Glutamatergic neuron (in vitro differentiated cells): Measurements from ENCODE around the gene CUL5. TPM values are rescaled to one million over a fixed set of nuclear protein-coding genes. Genes with fewer than 3 reads are reported as not detected.

Experiments
- DNase-seq: peaks from one replicate; pipeline ENCODE4 v3.0.0; 2022
- H3K27ac Mint-ChIP-seq: one replicate; pipeline ENCODE4 v1.8.0; 2020; ENCODE audit warnings: mild to moderate bottlenecking, mixed read lengths, inconsistent platforms; ENCODE audit not compliant: unreplicated experiment
- H3K27me3 Mint-ChIP-seq: one replicate; pipeline ENCODE4 v1.8.0; 2020; ENCODE audit warnings: mild to moderate bottlenecking, moderate library complexity, mixed read lengths, inconsistent platforms; ENCODE audit not compliant: unreplicated experiment
- H3K36me3 Mint-ChIP-seq: one replicate; pipeline ENCODE4 v1.8.0; 2020; ENCODE audit warnings: mild to moderate bottlenecking, mixed read lengths, inconsistent platforms; ENCODE audit not compliant: unreplicated experiment
- H3K4me1 Mint-ChIP-seq: one replicate; pipeline ENCODE4 v1.8.0; 2020; ENCODE audit warnings: mild to moderate bottlenecking, low read depth, mixed read lengths, inconsistent platforms; ENCODE audit not compliant: unreplicated experiment
- H3K4me3 Mint-ChIP-seq: one replicate; pipeline ENCODE4 v1.8.0; 2020; ENCODE audit warnings: mild to moderate bottlenecking, mixed read lengths, inconsistent platforms; ENCODE audit not compliant: unreplicated experiment
- H3K9me3 Mint-ChIP-seq: one replicate; pipeline ENCODE4 v1.8.0; 2020; ENCODE audit warnings: mild to moderate bottlenecking, moderate library complexity, mixed read lengths, inconsistent platforms; ENCODE audit not compliant: unreplicated experiment
- total RNA-seq: library from RNA; stranded (reverse); fragmentation: NEBNext Ultra II Directional; extraction: Animal tissue kit (Norgen Biotek cat#: 25700); gene quantifications from one replicate; pipeline ENCODE4 v1.2.1, GENCODE V29; 2021; ENCODE audit not compliant: unreplicated experiment
- TF ChIP-seq, protein P1 (sequence below): fragments of 200-600 bp; sonication (generic); IDR thresholded peaks from one replicate; pipeline ENCODE4 v1.5.0; 2021; ENCODE audit not compliant: partially characterized antibody, unreplicated experiment

CUL5 gene
- total RNA-seq, 1 donor from 2014 or later: 40.5 TPM

DNA sequence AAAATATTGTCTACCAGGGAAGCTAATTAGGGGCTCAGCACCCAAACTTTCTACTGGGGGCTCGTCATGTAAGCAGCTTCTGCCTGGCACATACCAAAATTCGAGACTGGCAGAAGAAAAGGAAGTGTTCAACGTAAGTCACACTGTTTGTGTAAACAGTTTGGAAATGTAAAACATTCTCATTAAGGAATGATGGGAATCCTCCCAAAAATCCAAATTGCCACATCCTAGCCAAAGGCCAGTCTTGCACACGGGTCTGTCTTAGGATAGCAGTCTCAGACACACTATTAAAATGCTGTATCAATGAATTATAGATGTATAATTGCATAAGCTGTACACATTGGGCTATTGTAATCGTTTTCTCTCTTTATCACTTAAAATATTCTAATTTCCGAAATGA is 28.9 kb downstream of the CUL5 start:
- H3K4me3 Mint-ChIP-seq: no peak overlapping the region
- no peaks in the 10 kb centered on the region for H3K36me3 Mint-ChIP-seq
- H3K9me3 Mint-ChIP-seq: no peaks in the 10 kb centered on the region
- peaks cover 4% of the 10 kb centered on the region for H3K4me1 Mint-ChIP-seq
- TF ChIP-seq, protein P1, sequence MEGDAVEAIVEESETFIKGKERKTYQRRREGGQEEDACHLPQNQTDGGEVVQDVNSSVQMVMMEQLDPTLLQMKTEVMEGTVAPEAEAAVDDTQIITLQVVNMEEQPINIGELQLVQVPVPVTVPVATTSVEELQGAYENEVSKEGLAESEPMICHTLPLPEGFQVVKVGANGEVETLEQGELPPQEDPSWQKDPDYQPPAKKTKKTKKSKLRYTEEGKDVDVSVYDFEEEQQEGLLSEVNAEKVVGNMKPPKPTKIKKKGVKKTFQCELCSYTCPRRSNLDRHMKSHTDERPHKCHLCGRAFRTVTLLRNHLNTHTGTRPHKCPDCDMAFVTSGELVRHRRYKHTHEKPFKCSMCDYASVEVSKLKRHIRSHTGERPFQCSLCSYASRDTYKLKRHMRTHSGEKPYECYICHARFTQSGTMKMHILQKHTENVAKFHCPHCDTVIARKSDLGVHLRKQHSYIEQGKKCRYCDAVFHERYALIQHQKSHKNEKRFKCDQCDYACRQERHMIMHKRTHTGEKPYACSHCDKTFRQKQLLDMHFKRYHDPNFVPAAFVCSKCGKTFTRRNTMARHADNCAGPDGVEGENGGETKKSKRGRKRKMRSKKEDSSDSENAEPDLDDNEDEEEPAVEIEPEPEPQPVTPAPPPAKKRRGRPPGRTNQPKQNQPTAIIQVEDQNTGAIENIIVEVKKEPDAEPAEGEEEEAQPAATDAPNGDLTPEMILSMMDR: no peak
- H3K27me3 Mint-ChIP-seq: no peaks in the 10 kb centered on the region
- no peak overlapping the region for H3K27ac Mint-ChIP-seq
- DNase-seq: no peak

DNA sequence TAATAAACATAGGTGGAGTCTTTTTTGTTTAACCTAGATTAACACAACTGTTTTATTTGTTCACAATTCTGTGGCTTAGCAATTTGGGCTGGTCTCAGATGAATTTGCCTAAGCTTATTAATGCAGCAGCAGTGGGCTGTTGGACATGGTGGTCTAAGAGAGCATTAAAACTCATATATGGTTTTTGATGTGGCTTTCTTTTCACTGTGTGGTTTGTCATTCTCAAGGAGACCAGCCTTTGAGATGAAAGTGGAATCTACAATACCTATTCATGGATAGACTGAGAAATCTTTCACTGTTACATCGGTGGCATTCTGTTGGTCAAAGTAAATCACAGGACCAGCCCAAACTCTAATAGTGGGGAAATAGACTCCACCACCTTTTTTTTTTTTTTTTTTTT is 39.6 kb downstream of the CUL5 start:
- Mint-ChIP-seq H3K4me3 (no peak overlapping the region), H3K27me3 (no peaks in the 10 kb centered on the region), H3K9me3 (no peaks in the 10 kb centered on the region), H3K36me3 (no peaks in the 10 kb centered on the region), H3K4me1 (no peaks in the 10 kb centered on the region), H3K27ac (no peak overlapping the region)
- TF ChIP-seq, protein P1: no peak
- no peak for DNase-seq

DNA sequence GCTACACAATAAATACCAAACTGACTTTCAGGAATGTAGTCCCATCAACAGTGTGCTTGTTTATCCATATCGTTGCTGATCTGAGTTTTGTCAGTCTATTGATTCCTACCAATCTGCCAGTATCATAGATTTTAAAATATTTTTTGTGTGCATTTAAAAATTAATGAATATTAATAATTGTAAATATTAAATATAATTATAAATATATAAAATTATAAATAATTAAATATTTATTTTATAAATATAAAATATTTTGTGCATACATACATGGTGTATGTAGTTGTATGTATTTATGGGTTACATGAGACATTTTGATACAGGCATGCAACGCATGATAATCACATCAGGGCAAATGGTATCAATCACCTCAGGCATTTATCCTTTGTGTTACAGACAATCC is 53.6 kb downstream of the CUL5 start:
- TF ChIP-seq, protein P1: no peak
- Mint-ChIP-seq H3K4me1 (no peaks in the 10 kb centered on the region), H3K4me3 (no peak overlapping the region), H3K36me3 (no peaks in the 10 kb centered on the region), H3K27ac (peak overlapping the region; percentile 33), H3K27me3 (peaks cover 3% of the 10 kb centered on the region), H3K9me3 (peaks cover 3% of the 10 kb centered on the region)
- DNase-seq: no peak

DNA sequence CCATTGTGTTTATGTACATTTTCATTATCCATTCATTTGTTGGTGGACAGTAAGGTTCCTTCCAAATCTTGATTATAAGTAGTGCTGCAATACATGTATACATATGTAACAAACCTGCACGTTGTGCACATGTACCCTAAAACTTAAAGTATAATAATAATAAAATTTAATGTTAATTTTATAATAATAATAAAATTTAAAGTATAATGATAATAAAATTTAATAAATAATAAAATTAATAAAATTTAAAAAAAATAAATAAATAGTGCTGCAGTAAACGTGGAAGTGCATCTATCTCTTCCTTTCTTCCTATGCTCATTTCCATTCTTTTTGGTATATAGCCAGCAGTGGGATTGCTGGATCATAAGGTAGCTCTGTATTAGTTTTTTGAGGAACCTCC is 54.7 kb downstream of the CUL5 start:
- no peak for DNase-seq
- H3K27me3 Mint-ChIP-seq: peaks cover 3% of the 10 kb centered on the region
- H3K9me3 Mint-ChIP-seq: peaks cover 3% of the 10 kb centered on the region
- H3K4me1 Mint-ChIP-seq: no peaks in the 10 kb centered on the region
- no peak overlapping the region for H3K4me3 Mint-ChIP-seq
- TF ChIP-seq, protein P1: no peak
- no peaks in the 10 kb centered on the region for H3K36me3 Mint-ChIP-seq
- H3K27ac Mint-ChIP-seq: no peak overlapping the region

DNA sequence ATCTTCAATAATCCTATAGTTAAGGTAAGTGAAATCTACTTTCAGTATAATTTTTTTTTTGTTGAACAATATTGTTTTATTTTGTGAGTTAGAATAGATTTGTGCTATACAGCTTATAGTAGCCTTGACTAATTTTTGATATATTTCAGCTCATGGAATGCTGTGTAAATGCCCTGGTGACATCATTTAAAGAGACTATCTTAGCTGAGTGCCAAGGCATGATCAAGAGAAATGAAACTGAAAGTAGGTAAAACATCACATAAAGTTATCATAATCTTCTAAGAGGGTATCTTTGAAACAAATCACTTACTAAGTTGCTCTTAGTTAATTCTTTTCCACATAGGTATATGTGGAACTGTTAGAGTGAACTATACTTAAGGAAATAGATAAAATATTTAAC is 61.2 kb downstream of the CUL5 start:
- TF ChIP-seq, protein P1: no peak
- no peak overlapping the region for H3K4me3 Mint-ChIP-seq
- H3K27me3 Mint-ChIP-seq: no peaks in the 10 kb centered on the region
- DNase-seq: no peak
- H3K27ac Mint-ChIP-seq: no peak overlapping the region
- H3K9me3 Mint-ChIP-seq: peaks cover 3% of the 10 kb centered on the region
- no peaks in the 10 kb centered on the region for H3K4me1 Mint-ChIP-seq
- no peaks in the 10 kb centered on the region for H3K36me3 Mint-ChIP-seq
